SU-DHL-6 (cell line): ENCODE measurements around the gene CAPN13.

Experiments
- H2AFZ ChIP-seq: fragments of 200-600 bp; sonication (generic); 2 replicates; pipeline ENCODE4 v1.6.1; 2014; ENCODE audit warnings: low read depth, mild to moderate bottlenecking, moderate library complexity, mixed read lengths, antibody characterized with exemption, low read length; ENCODE audit not compliant: severe bottlenecking
- H3F3A ChIP-seq: fragments of 200-600 bp; shearing (Covaris generic); 2 replicates; pipeline ENCODE4 v1.6.0; 2016; ENCODE audit warnings: antibody characterized with exemption, mild to moderate bottlenecking; ENCODE audit not compliant: insufficient read depth
- H3K27ac ChIP-seq: fragments of 200-600 bp; sonication (generic); 2 replicates; pipeline ENCODE4 v1.5.1; 2016; ENCODE audit warnings: low read depth, mild to moderate bottlenecking, low read length, moderate library complexity, mixed read lengths
- H3K27me3 ChIP-seq: fragments of 200-600 bp; sonication (generic), shearing (Covaris generic); 2 replicates; pipeline ENCODE4 v1.6.0; 2014; ENCODE audit warnings: mild to moderate bottlenecking, low read length
- H3K36me3 ChIP-seq: fragments of 200-600 bp; sonication (generic); 2 replicates; pipeline ENCODE4 v1.6.1; 2014; ENCODE audit warnings: mild to moderate bottlenecking, low read length, mixed read lengths
- H3K4me2 ChIP-seq: fragments of 300-600, 200-600 bp; shearing (Covaris generic), sonication (generic); 2 replicates; pipeline ENCODE4 v1.6.0; 2014; ENCODE audit warnings: low read length, low read depth, mild to moderate bottlenecking; ENCODE audit not compliant: poor library complexity, severe bottlenecking
- H3K4me3 ChIP-seq: fragments of 200-600 bp; sonication (generic); 2 replicates; pipeline ENCODE4 v1.5.1; 2014; ENCODE audit warnings: antibody characterized with exemption, low read length, mild to moderate bottlenecking, mixed read lengths; ENCODE audit not compliant: insufficient read depth, poor library complexity, severe bottlenecking
- H3K79me2 ChIP-seq: fragments of 200-600 bp; sonication (generic); 2 replicates; pipeline ENCODE4 v1.6.1; 2014; ENCODE audit warnings: mild to moderate bottlenecking, low read length, moderate library complexity; ENCODE audit not compliant: insufficient read depth
- H3K9ac ChIP-seq: fragments of 200-600 bp; sonication (generic); 2 replicates; pipeline ENCODE4 v1.7.0; 2014; ENCODE audit warnings: mild to moderate bottlenecking, low read length
- H3K9me2 ChIP-seq: fragments of 200-600 bp; sonication (generic); replicated peaks from 2 replicates; pipeline ENCODE4 v1.6.1; 2014; ENCODE audit warnings: low read length; ENCODE audit not compliant: insufficient read depth
- H3K9me3 ChIP-seq: fragments of 200-600 bp; sonication (generic); 2 replicates; pipeline ENCODE4 v1.6.1; 2014; ENCODE audit warnings: low read length, mixed read lengths; ENCODE audit not compliant: insufficient read depth
- H4K20me1 ChIP-seq: fragments of 200-600 bp; sonication (generic); 2 replicates; pipeline ENCODE4 v1.6.1; 2014; ENCODE audit warnings: low read depth, mild to moderate bottlenecking, antibody characterized with exemption, low read length, moderate library complexity, mixed read lengths
- EZH2phosphoT487 ChIP-seq: fragments of 200-600 bp; sonication (generic), shearing (Covaris generic); conservative IDR thresholded peaks from 2 replicates; pipeline ENCODE4 v1.6.1; 2018; ENCODE audit warnings: mild to moderate bottlenecking, antibody characterized with exemption, low read length, moderate library complexity, mixed read lengths
- TF ChIP-seq, protein P1 (sequence below): fragments of 200-600 bp; sonication (generic); IDR thresholded peaks from one replicate; pipeline ENCODE4 v1.5.1; 2017; ENCODE audit warnings: antibody characterized with exemption, mild to moderate bottlenecking, low read length, moderate library complexity; ENCODE audit not compliant: insufficient read depth, poor library complexity, severe bottlenecking

The CAPN13 gene

DNA sequence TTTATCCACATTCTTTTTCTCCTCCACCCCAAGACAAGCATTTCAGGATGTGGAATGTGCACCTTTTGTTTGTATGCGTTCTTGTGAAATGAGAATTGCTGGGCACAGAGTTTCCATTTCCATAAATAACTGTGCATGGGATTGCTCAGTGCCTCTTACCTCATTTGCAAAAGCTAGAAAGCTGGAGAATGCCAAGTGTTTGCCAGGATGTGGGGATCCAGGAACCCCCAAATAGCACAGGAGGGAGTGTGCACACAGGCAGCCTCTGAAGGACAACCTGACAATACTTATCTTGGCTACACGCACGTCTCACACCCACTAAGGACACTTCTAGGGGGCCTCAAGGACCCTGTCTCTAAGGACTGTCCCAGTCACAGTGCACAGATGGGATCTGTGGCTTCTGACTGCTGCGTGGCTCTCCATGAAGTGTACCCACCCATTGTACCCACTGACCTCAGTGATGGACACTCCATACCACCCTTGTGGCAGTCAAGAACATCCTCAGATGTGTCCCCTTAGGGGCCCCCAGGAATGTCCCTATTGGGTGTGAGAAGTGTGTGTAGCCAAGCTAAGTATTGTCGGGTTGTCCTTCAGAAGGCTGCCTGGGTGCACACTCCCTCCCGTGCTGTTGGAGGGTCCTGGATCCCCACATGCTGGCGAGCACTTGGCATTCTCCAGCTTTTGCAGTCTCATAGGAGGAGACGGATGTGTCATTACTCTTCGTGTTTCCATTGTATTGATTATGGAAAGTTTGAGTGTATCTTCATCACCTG lies 38.4 kb downstream of the CAPN13 start:
- no peaks in the 10 kb centered on the region for H3K27me3 ChIP-seq
- H3F3A ChIP-seq, result no peaks in the 10 kb centered on the region

DNA sequence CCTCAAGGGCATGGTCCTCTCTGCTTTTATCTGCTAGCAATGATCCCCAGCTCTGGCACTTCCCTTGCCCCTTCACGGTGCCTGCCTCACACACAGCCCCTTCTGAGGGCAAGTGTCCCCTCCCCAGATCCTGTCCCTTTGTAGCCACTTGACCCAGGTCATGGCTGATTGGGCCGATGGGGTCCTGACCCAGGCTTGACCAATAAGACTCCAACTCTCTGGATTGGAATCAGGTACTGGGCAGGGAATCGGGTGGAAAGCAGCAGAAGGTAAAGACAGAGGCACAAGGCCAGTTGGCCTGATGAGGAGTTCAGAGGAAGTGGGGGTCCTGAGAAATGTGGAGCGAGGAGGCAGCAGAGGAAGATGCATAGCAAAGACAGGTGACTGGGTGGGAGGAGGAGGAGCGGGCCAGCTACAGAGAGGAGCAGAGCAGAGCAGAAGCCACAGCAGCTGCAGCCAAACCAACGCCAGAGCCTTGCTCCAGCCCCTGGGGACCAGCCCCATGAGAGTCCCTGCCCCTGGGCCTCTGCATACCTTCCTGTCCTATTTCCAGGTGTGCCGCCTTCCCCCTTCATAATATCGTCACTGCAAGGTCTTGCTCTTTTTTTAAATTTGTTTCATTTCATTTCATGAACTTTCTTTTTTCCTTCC lies 39.1 kb downstream of the CAPN13 start:
- Histone ChIP-seq H4K20me1 (no peaks in the 10 kb centered on the region), H3K27ac (no peak overlapping the region), H3K4me3 (no peak overlapping the region), H3K9me3 (no peaks in the 10 kb centered on the region), H3K79me2 (no peaks in the 10 kb centered on the region), H3K27me3 (no peaks in the 10 kb centered on the region), H3K9ac (no peak overlapping the region), H3K9me2 (no peaks in the 10 kb centered on the region), H2AFZ (no peak overlapping the region), H3K36me3 (no peaks in the 10 kb centered on the region), H3F3A (no peaks in the 10 kb centered on the region), H3K4me2 (no peak overlapping the region)
- no peak for TF ChIP-seq EZH2phosphoT487
- TF ChIP-seq, protein P1, sequence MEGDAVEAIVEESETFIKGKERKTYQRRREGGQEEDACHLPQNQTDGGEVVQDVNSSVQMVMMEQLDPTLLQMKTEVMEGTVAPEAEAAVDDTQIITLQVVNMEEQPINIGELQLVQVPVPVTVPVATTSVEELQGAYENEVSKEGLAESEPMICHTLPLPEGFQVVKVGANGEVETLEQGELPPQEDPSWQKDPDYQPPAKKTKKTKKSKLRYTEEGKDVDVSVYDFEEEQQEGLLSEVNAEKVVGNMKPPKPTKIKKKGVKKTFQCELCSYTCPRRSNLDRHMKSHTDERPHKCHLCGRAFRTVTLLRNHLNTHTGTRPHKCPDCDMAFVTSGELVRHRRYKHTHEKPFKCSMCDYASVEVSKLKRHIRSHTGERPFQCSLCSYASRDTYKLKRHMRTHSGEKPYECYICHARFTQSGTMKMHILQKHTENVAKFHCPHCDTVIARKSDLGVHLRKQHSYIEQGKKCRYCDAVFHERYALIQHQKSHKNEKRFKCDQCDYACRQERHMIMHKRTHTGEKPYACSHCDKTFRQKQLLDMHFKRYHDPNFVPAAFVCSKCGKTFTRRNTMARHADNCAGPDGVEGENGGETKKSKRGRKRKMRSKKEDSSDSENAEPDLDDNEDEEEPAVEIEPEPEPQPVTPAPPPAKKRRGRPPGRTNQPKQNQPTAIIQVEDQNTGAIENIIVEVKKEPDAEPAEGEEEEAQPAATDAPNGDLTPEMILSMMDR, result no peak

More for the DNA sequence above, 38.4 kb downstream of the CAPN13 start:
- no peak overlapping the region for H3K9ac ChIP-seq
- H3K9me2 ChIP-seq, result no peaks in the 10 kb centered on the region
- no peak for TF ChIP-seq EZH2phosphoT487
- TF ChIP-seq, protein P1, result no peak
- H2AFZ ChIP-seq, result no peak overlapping the region
- H3K4me3 ChIP-seq, result no peak overlapping the region
- H3K9me3 ChIP-seq, result no peaks in the 10 kb centered on the region
- H3K4me2 ChIP-seq, result no peak overlapping the region
- no peaks in the 10 kb centered on the region for H3K36me3 ChIP-seq
- no peaks in the 10 kb centered on the region for H3K79me2 ChIP-seq
- no peak overlapping the region for H3K27ac ChIP-seq
- no peaks in the 10 kb centered on the region for H4K20me1 ChIP-seq

DNA sequence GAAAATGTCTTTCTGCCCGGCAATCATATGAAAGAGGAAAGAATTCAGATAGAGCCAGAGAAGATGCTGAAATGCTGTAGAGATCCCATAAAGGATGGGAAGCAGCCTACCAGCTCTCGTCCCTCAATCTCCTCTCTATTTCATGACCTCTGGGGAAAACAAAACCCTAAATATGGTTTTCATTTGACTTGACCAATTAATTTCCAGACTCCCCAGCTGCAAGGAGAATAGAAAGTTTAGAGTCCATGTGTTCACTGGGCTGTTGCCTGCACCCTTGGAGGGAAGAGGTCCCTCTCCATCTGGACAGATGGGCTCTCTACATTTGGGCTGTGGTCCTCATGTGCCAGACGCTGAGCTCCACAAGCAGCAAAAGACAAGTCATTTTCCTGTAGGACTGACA lies 40.6 kb downstream of the CAPN13 start:
- Histone ChIP-seq H3K9me2 (no peaks in the 10 kb centered on the region), H3K36me3 (no peaks in the 10 kb centered on the region), H3K4me2 (no peak overlapping the region), H3F3A (no peaks in the 10 kb centered on the region), H2AFZ (no peak overlapping the region), H3K79me2 (no peaks in the 10 kb centered on the region), H4K20me1 (no peaks in the 10 kb centered on the region), H3K9me3 (no peaks in the 10 kb centered on the region), H3K27ac (no peak overlapping the region), H3K4me3 (no peak overlapping the region), H3K9ac (no peak overlapping the region), H3K27me3 (no peaks in the 10 kb centered on the region)
- TF ChIP-seq EZH2phosphoT487, result no peak
- TF ChIP-seq, protein P1, result no peak
